ENCODE measurements around the gene ZBTB7C.

- peak; percentile 68 to 70 for TF ChIP-seq CTCF (conservative IDR thresholded peaks at IDR 0.05 in 1 of 2, IDR thresholded peaks at IDR 0.05 in 1 of 2; ENCODE audit: extremely low read depth in 1 of 2, insufficient read depth in 1 of 2, low read depth in 1 of 2, low read length in 2 of 2)
- no peak for TF ChIP-seq EZH2 (IDR thresholded peaks at IDR 0.05; ENCODE audit: borderline replicate concordance, low read length)
Observed at GRCh38 chr18:48023334-48024008, 385.7 kb downstream of the ZBTB7C start.

Data from mammary epithelial cell (primary cell).